ENCODE data around the gene KAZN. TPM values are rescaled to one million over a fixed set of nuclear protein-coding genes. Genes with fewer than 3 reads are reported as not detected.

KAZN gene
- total RNA-seq, 1 donor from 2014 or later = 11.6 TPM

GRCh38 chr1:14851760-14852159 lies 253.3 kb downstream of the KAZN start:
- H3K36me3 Mint-ChIP-seq (ENCODE audit: low read depth) = no peaks in the 10 kb centered on the region
- H3K27me3 Mint-ChIP-seq (ENCODE audit: low read depth) = peaks cover 5% of the 10 kb centered on the region
- TF ChIP-seq CTCF (conservative IDR thresholded peaks at IDR 0.05) = no peak
- H3K4me1 Mint-ChIP-seq = peaks cover 15% of the 10 kb centered on the region
- no peak for DNase-seq (ENCODE audit: low read depth, low spot score)
- H3K4me3 Mint-ChIP-seq = no peak overlapping the region
- no peaks in the 10 kb centered on the region for H3K9me3 Mint-ChIP-seq
- no peak overlapping the region for H3K27ac Mint-ChIP-seq (ENCODE audit: unreplicated experiment)

GRCh38 chr1:14852291-14852690 lies 253.8 kb downstream of the KAZN start:
- no peak for DNase-seq (ENCODE audit: low read depth, low spot score)
- no peaks in the 10 kb centered on the region for H3K36me3 Mint-ChIP-seq (ENCODE audit: low read depth)
- peaks cover 5% of the 10 kb centered on the region for H3K27me3 Mint-ChIP-seq (ENCODE audit: low read depth)
- no peaks in the 10 kb centered on the region for H3K9me3 Mint-ChIP-seq
- no peak overlapping the region for H3K4me3 Mint-ChIP-seq
- TF ChIP-seq CTCF (conservative IDR thresholded peaks at IDR 0.05) = no peak
- H3K27ac Mint-ChIP-seq (ENCODE audit: unreplicated experiment) = no peak overlapping the region
- H3K4me1 Mint-ChIP-seq = peaks cover 17% of the 10 kb centered on the region

GRCh38 chr1:14853518-14853917 lies 255.0 kb downstream of the KAZN start:
- peaks cover 16% of the 10 kb centered on the region for H3K4me1 Mint-ChIP-seq
- DNase-seq (ENCODE audit: low read depth, low spot score) = no peak
- H3K36me3 Mint-ChIP-seq (ENCODE audit: low read depth) = no peaks in the 10 kb centered on the region
- TF ChIP-seq CTCF (conservative IDR thresholded peaks at IDR 0.05) = no peak
- H3K27me3 Mint-ChIP-seq (ENCODE audit: low read depth) = peaks cover 5% of the 10 kb centered on the region
- no peak overlapping the region for H3K27ac Mint-ChIP-seq (ENCODE audit: unreplicated experiment)
- H3K4me3 Mint-ChIP-seq = no peak overlapping the region
- H3K9me3 Mint-ChIP-seq = no peaks in the 10 kb centered on the region

GRCh38 chr1:14855268-14855667 lies 256.8 kb downstream of the KAZN start:
- DNase-seq (ENCODE audit: low read depth, low spot score) = no peak

GRCh38 chr1:14855801-14856200 lies 257.3 kb downstream of the KAZN start:
- H3K4me1 Mint-ChIP-seq = peaks cover 10% of the 10 kb centered on the region
- no peak overlapping the region for H3K27ac Mint-ChIP-seq (ENCODE audit: unreplicated experiment)
- no peak overlapping the region for H3K4me3 Mint-ChIP-seq
- peaks cover 5% of the 10 kb centered on the region for H3K27me3 Mint-ChIP-seq (ENCODE audit: low read depth)
- no peaks in the 10 kb centered on the region for H3K9me3 Mint-ChIP-seq
- no peak for DNase-seq (ENCODE audit: low read depth, low spot score)
- TF ChIP-seq CTCF (conservative IDR thresholded peaks at IDR 0.05) = no peak
- H3K36me3 Mint-ChIP-seq (ENCODE audit: low read depth) = no peaks in the 10 kb centered on the region

More at GRCh38 chr1:14855268-14855667, 256.8 kb downstream of the KAZN start:
- TF ChIP-seq CTCF (conservative IDR thresholded peaks at IDR 0.05) = no peak
- Mint-ChIP-seq H3K4me1 (peaks cover 10% of the 10 kb centered on the region), H3K4me3 (no peak overlapping the region), H3K27ac (ENCODE audit: unreplicated experiment) (no peak overlapping the region), H3K27me3 (ENCODE audit: low read depth) (peaks cover 5% of the 10 kb centered on the region), H3K9me3 (no peaks in the 10 kb centered on the region), H3K36me3 (ENCODE audit: low read depth) (no peaks in the 10 kb centered on the region)

Data from neural crest cell (in vitro differentiated cells).